WTC11 (cell line): ENCODE data around the gene C3orf18. TPM values are rescaled to one million over a fixed set of nuclear protein-coding genes. Genes with fewer than 3 reads are reported as not detected.
A peak's percentile ranks its signal among the peaks of the same experiment; 100 is the strongest.

ENCODE experiments used
- ATAC-seq: fragments of 200-7000 bp; cut with Tn5 transposase; 2 replicates; pipeline ENCODE4 v1.10.0; 2021; ENCODE audit warnings: mild to moderate bottlenecking, moderate library complexity
- CTCF ChIA-PET: fragments of 300-600 bp; sonication (Branson Sonifier 250); formaldehyde crosslinking; loops from one replicate; lab custom pipeline; 2021; ENCODE audit warnings: antibody characterized with exemption; lab: Charles Lee
- POLR2A ChIA-PET: fragments of 350-600 bp; sonication (Branson Sonifier 250); formaldehyde crosslinking; loops from one replicate; lab custom pipeline; 2021; ENCODE audit warnings: antibody characterized with exemption; lab: Charles Lee
- DNase-seq: peaks from one replicate; pipeline ENCODE4 v3.0.0; 2021; ENCODE audit warnings: low spot score
- H3K27ac Mint-ChIP-seq: 2 replicates; pipeline ENCODE4 v1.8.0; 2021; ENCODE audit warnings: mixed read lengths
- H3K27me3 Mint-ChIP-seq: 2 replicates; pipeline ENCODE4 v1.8.0; 2021; ENCODE audit warnings: low read depth, mild to moderate bottlenecking, moderate library complexity, mixed read lengths
- H3K36me3 Mint-ChIP-seq: 2 replicates; pipeline ENCODE4 v1.8.0; 2021; ENCODE audit warnings: mixed read lengths
- H3K4me1 Mint-ChIP-seq: 2 replicates; pipeline ENCODE4 v1.8.0; 2022; ENCODE audit warnings: mixed read lengths
- H3K4me3 Mint-ChIP-seq: 2 replicates; pipeline ENCODE4 v1.8.0; 2021; ENCODE audit warnings: mild to moderate bottlenecking, moderate library complexity, mixed read lengths
- H3K9me3 Mint-ChIP-seq: 2 replicates; pipeline ENCODE4 v1.8.0; 2021; ENCODE audit warnings: mixed read lengths
- CBFB ChIP-seq: sonication (generic); formaldehyde crosslinking; IDR thresholded peaks from 2 replicates; pipeline ENCODE4 v1.8.1; 2022; ENCODE audit warnings: mild to moderate bottlenecking, low read depth, missing genetic modification reagents
- CREM ChIP-seq: sonication (generic); formaldehyde crosslinking; IDR thresholded peaks from 2 replicates; pipeline ENCODE4 v1.8.1; 2022; ENCODE audit warnings: mild to moderate bottlenecking, missing genetic modification reagents, moderate library complexity
- ELF4 ChIP-seq: sonication (generic); formaldehyde crosslinking; IDR thresholded peaks from 2 replicates; pipeline ENCODE4 v1.8.1; 2022; ENCODE audit warnings: low read depth, mild to moderate bottlenecking, moderate library complexity, missing genetic modification reagents
- EMX1 ChIP-seq: fragments of 250-450 bp; sonication (Bioruptor Pico); IDR thresholded peaks from 2 replicates; pipeline ENCODE4 v1.8.0; 2021; ENCODE audit warnings: mild to moderate bottlenecking
- GABPB1 ChIP-seq: sonication (generic); formaldehyde crosslinking; IDR thresholded peaks from 2 replicates; pipeline ENCODE4 v1.8.1; 2023; ENCODE audit warnings: mild to moderate bottlenecking, missing genetic modification reagents
- JUN ChIP-seq: sonication (generic); formaldehyde crosslinking; IDR thresholded peaks from 2 replicates; pipeline ENCODE4 v1.8.0; 2023; ENCODE audit warnings: mild to moderate bottlenecking, missing genetic modification reagents
- NFATC4 ChIP-seq: fragments of 250-450 bp; sonication (Bioruptor Pico); IDR thresholded peaks from 2 replicates; pipeline ENCODE4 v1.9.0; 2021; ENCODE audit warnings: mild to moderate bottlenecking
- RELA ChIP-seq: sonication (generic); formaldehyde crosslinking; IDR thresholded peaks from 2 replicates; pipeline ENCODE4 v1.8.1; 2022; ENCODE audit warnings: missing genetic modification reagents, mild to moderate bottlenecking, borderline replicate concordance
- SP1 ChIP-seq: sonication (generic); formaldehyde crosslinking; conservative IDR thresholded peaks from 2 replicates; pipeline ENCODE4 v1.8.1; 2022; ENCODE audit warnings: missing genetic modification reagents
- TEAD1 ChIP-seq: sonication (generic); formaldehyde crosslinking; IDR thresholded peaks from 2 replicates; pipeline ENCODE4 v1.8.0; 2022; ENCODE audit warnings: mild to moderate bottlenecking, missing genetic modification reagents
- ZNF263 ChIP-seq: sonication (generic); formaldehyde crosslinking; IDR thresholded peaks from 2 replicates; pipeline ENCODE4 v1.8.1; 2022; ENCODE audit warnings: low read depth, mild to moderate bottlenecking, moderate library complexity, missing genetic modification reagents
- total RNA-seq: library from RNA; stranded (reverse); gene quantifications from 3 replicates; pipeline ENCODE4 v1.2.3, GENCODE V29; 2021
- TF ChIP-seq, protein P1 (sequence below): fragments of 200-600 bp; IDR thresholded peaks from 2 replicates; pipeline ENCODE4 v1.8.0; 2022; ENCODE audit warnings: antibody characterized with exemption
- TF ChIP-seq, protein P2 (sequence below): sonication (generic); formaldehyde crosslinking; IDR thresholded peaks from 2 replicates; pipeline ENCODE4 v1.8.0; 2023; ENCODE audit warnings: missing genetic modification reagents, mild to moderate bottlenecking, borderline replicate concordance
- TF ChIP-seq, protein P3 (sequence below): fragments of 250-450 bp; sonication (Bioruptor Pico); IDR thresholded peaks from 2 replicates; pipeline ENCODE4 v1.9.0; 2021; ENCODE audit warnings: moderate library complexity, mild to moderate bottlenecking, inconsistent platforms, borderline replicate concordance
- TF ChIP-seq, protein P4 (sequence below): sonication (generic); formaldehyde crosslinking; IDR thresholded peaks from 2 replicates; pipeline ENCODE4 v1.8.1; 2023; ENCODE audit warnings: mild to moderate bottlenecking, missing genetic modification reagents

C3orf18 gene
- total RNA-seq, 1 experiment from 2014 or later = 12.1 TPM

DNA sequence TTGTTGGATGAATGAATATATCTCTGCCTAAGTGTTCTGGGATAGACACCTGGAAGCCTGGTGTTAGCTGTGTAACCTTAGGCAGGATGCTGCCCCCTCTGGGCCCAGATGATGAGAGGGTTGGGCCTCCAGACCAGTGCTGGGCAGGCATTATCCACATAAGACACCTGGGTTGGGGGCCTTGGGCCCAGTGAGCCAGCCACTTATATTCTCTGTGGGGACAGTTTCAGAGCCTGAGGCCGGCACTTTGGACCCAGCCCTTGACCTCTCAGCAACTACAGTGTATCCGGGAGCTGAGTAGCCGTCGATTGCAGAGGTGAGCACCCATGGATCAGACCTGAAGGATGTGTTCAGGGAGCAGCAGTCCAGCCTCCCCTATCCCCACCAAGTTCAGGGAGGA is 3.9 kb upstream of the C3orf18 start:
- CTCF ChIA-PET = interaction anchor here (1.1 to 5.5 kb wide), 7 partner anchors 16 to 224 kb away, joined by 3 to 98 read pairs (median 5); partner anchors contain the start of gene CISH
- Mint-ChIP-seq H3K9me3 (no peaks in the 10 kb centered on the region), H3K4me3 (no peak overlapping the region)

DNA sequence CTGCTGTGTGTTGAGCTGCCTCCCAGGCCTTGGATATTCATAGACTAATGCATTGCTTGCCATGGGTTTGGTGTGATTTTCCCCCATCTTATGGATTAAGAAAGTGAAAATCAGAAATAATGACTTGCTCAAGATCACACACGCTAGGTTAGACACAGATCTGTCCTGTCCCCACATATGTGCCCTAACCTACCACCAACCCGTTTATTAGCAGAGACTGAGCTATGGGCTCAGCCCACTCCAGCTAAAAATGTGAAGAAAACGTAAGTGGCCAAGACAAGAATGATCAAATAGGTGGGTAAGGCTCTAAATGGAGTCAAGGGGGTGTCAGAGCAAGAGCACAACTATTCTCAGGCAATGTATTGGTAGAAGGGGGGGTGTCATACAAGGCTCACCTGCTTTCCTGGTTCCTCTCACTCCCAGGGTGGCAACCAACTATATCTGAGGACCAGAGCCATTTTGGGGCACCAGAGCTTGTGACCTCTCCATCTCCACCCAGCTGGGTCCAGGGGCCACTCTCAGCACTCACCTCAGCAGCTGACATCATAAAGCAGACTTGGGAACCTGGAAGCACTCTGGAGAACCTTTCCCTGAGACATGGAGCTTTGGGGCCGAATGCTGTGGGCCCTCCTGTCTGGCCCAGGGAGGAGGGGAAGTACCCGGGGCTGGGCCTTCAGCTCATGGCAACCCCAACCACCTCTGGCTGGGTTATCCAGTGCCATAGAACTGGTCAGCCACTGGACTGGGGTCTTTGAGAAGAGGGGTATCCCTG is 3.1 kb upstream of the C3orf18 start:
- TF ChIP-seq JUN (CRISPR knock-in tag) (no peak), EMX1 (CRISPR knock-in tag) (no peak), TEAD1 (CRISPR knock-in tag) (no peak)
- TF ChIP-seq, protein P1, sequence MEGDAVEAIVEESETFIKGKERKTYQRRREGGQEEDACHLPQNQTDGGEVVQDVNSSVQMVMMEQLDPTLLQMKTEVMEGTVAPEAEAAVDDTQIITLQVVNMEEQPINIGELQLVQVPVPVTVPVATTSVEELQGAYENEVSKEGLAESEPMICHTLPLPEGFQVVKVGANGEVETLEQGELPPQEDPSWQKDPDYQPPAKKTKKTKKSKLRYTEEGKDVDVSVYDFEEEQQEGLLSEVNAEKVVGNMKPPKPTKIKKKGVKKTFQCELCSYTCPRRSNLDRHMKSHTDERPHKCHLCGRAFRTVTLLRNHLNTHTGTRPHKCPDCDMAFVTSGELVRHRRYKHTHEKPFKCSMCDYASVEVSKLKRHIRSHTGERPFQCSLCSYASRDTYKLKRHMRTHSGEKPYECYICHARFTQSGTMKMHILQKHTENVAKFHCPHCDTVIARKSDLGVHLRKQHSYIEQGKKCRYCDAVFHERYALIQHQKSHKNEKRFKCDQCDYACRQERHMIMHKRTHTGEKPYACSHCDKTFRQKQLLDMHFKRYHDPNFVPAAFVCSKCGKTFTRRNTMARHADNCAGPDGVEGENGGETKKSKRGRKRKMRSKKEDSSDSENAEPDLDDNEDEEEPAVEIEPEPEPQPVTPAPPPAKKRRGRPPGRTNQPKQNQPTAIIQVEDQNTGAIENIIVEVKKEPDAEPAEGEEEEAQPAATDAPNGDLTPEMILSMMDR = no peak
- TF ChIP-seq, protein P2, sequence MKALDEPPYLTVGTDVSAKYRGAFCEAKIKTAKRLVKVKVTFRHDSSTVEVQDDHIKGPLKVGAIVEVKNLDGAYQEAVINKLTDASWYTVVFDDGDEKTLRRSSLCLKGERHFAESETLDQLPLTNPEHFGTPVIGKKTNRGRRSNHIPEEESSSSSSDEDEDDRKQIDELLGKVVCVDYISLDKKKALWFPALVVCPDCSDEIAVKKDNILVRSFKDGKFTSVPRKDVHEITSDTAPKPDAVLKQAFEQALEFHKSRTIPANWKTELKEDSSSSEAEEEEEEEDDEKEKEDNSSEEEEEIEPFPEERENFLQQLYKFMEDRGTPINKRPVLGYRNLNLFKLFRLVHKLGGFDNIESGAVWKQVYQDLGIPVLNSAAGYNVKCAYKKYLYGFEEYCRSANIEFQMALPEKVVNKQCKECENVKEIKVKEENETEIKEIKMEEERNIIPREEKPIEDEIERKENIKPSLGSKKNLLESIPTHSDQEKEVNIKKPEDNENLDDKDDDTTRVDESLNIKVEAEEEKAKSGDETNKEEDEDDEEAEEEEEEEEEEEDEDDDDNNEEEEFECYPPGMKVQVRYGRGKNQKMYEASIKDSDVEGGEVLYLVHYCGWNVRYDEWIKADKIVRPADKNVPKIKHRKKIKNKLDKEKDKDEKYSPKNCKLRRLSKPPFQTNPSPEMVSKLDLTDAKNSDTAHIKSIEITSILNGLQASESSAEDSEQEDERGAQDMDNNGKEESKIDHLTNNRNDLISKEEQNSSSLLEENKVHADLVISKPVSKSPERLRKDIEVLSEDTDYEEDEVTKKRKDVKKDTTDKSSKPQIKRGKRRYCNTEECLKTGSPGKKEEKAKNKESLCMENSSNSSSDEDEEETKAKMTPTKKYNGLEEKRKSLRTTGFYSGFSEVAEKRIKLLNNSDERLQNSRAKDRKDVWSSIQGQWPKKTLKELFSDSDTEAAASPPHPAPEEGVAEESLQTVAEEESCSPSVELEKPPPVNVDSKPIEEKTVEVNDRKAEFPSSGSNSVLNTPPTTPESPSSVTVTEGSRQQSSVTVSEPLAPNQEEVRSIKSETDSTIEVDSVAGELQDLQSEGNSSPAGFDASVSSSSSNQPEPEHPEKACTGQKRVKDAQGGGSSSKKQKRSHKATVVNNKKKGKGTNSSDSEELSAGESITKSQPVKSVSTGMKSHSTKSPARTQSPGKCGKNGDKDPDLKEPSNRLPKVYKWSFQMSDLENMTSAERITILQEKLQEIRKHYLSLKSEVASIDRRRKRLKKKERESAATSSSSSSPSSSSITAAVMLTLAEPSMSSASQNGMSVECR = no peak
- TF ChIP-seq, protein P3, sequence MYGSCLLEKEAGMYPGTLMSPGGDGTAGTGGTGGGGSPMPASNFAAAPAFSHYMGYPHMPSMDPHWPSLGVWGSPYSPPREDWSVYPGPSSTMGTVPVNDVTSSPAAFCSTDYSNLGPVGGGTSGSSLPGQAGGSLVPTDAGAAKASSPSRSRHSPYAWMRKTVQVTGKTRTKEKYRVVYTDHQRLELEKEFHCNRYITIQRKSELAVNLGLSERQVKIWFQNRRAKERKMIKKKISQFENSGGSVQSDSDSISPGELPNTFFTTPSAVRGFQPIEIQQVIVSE (CRISPR knock-in tag) = no peak
- peaks cover 15% of the 10 kb centered on the region for H3K27me3 Mint-ChIP-seq
- DNase-seq = no peak
- no peak for ATAC-seq
- ChIA-PET CTCF (interaction anchor here (1.1 to 5.5 kb wide), 8 partner anchors 15 to 223 kb away, joined by 3 to 98 read pairs (median 8); partner anchors contain the start of gene CISH), POLR2A (interaction anchor here (0.6 kb wide), 1 partner anchor 234 kb away, joined by 3 read pairs; no protein-coding TSS in a partner anchor)
- no peaks in the 10 kb centered on the region for H3K9me3 Mint-ChIP-seq
- no peak overlapping the region for H3K27ac Mint-ChIP-seq
- peaks cover 17% of the 10 kb centered on the region for H3K4me1 Mint-ChIP-seq
- H3K4me3 Mint-ChIP-seq = peak overlapping the region; percentile 96
- H3K36me3 Mint-ChIP-seq = no peaks in the 10 kb centered on the region

More for the DNA sequence above, 3.9 kb upstream of the C3orf18 start:
- ATAC-seq = no peak
- TF ChIP-seq NFATC4 (CRISPR knock-in tag) = no peak
- TF ChIP-seq ELF4 (CRISPR knock-in tag) = no peak
- no peak for TF ChIP-seq RELA (CRISPR knock-in tag)
- Mint-ChIP-seq H3K27me3 (peaks cover 7% of the 10 kb centered on the region), H3K27ac (no peak overlapping the region), H3K36me3 (no peaks in the 10 kb centered on the region), H3K4me1 (peaks cover 15% of the 10 kb centered on the region)
- POLR2A ChIA-PET = interaction anchor here (0.6 kb wide), 1 partner anchor 234 kb away, joined by 3 read pairs; no protein-coding TSS in a partner anchor
- DNase-seq = no peak

DNA sequence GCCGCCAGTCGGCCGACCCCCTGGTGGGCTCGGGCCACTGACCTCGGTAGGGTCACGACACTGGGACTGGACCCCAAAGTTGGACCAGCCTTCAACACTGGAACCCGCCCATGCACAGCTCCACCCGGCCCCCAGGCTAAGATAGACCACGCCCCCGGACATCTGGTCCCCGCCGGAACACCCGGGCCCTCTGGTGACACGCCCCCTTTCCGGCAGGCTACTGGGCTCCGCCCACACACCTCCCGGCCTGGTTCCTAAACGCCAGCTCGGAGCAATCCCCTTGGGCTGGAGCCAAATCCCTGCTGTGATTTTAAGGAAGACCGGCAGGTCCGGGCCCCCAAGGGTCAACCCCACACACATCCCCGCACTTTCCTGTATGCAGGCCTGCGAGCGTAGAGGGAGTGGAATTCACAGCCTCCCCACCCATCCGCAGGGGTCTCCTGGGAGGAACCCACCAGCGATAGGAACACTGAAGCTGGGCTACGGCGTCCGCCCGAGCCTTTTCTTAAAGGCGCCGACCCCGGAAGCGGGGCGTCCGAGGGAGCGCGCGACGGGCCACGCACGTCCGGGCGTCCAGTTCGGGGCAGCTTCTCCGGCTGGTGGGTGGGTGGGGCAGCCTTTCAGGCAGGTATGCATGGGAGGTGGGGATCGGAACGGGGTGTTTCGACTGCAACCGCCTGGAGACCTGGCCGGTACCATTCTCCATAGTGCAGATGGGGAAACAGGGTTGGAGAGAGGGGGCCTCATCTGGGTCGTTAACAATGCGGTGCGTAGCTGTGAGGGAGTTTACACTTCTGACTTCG is 1.6 kb upstream of the C3orf18 start, which contains the start of gene HEMK1:
Gene HEMK1, plus strand, starts transcription at position 576 of the 803 bp plus-strand sequence. CDS start 1,583 bp downstream, outside the sequence.
- ATAC-seq (peak; percentile 72), DNase-seq (peak; percentile 99)
- peak within 1 kb of the TSS; percentile 96 for H3K4me3 Mint-ChIP-seq
- H3K9me3 Mint-ChIP-seq = no peaks in the 10 kb centered on the region
- POLR2A ChIA-PET = interaction anchor here (0.5 to 1.5 kb wide), 6 partner anchors 33 to 232 kb away, joined by 3 to 4 read pairs (median 3); partner anchors contain the start of genes CYB561D2 and NPRL2
- CTCF ChIA-PET = interaction anchor here (0.5 to 5.5 kb wide), 23 partner anchors 14 to 1155 kb away, joined by 3 to 98 read pairs (median 5); partner anchors contain the start of genes CACNA2D2, CISH, CYB561D2 and MAPKAPK3
- no peaks in the 10 kb centered on the region for H3K36me3 Mint-ChIP-seq
- H3K27ac Mint-ChIP-seq = peak within 1 kb of the TSS; percentile 91
- H3K4me1 Mint-ChIP-seq = peaks cover 17% of the 10 kb centered on the region
- H3K27me3 Mint-ChIP-seq = peaks cover 17% of the 10 kb centered on the region
- TF ChIP-seq GABPB1 (CRISPR knock-in tag) (peak; percentile 73), CBFB (CRISPR knock-in tag) (no peak), SP1 (CRISPR knock-in tag) (peak; percentile 89), CREM (CRISPR knock-in tag) (peak; percentile 92), ZNF263 (CRISPR knock-in tag) (no peak)
- TF ChIP-seq, protein P2 = 0 out of 2 replicates have a peak, but pooled peaks have one; percentile 69
- TF ChIP-seq, protein P4, sequence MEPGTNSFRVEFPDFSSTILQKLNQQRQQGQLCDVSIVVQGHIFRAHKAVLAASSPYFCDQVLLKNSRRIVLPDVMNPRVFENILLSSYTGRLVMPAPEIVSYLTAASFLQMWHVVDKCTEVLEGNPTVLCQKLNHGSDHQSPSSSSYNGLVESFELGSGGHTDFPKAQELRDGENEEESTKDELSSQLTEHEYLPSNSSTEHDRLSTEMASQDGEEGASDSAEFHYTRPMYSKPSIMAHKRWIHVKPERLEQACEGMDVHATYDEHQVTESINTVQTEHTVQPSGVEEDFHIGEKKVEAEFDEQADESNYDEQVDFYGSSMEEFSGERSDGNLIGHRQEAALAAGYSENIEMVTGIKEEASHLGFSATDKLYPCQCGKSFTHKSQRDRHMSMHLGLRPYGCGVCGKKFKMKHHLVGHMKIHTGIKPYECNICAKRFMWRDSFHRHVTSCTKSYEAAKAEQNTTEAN (CRISPR knock-in tag) = peak; percentile 44; the same call in 1 of the 2 replicates
